OCI-LY1 (cell line): ENCODE measurements around the gene OLFML2B.

Experiments used
- H2AFZ ChIP-seq: fragments of 200-600 bp; sonication (generic), shearing (Covaris generic); 2 replicates; pipeline ENCODE4 v1.6.0; 2014; ENCODE audit warnings: antibody characterized with exemption, mild to moderate bottlenecking, low read length
- H3F3A ChIP-seq: fragments of 200-600 bp; sonication (generic), shearing (Covaris generic); 2 replicates; pipeline ENCODE4 v1.6.0; 2014; ENCODE audit warnings: mild to moderate bottlenecking, antibody characterized with exemption, low read length, moderate library complexity; ENCODE audit not compliant: insufficient read depth
- H3K27ac ChIP-seq: fragments of 200-600 bp; sonication (generic); 2 replicates; pipeline ENCODE4 v1.5.1; 2014; ENCODE audit warnings: low read length, mixed run types, mild to moderate bottlenecking, low read depth; ENCODE audit not compliant: poor library complexity, severe bottlenecking
- H3K27me3 ChIP-seq: fragments of 200-600 bp; sonication (generic); 2 replicates; pipeline ENCODE4 v1.6.0; 2014; ENCODE audit warnings: antibody characterized with exemption, mild to moderate bottlenecking, low read length, moderate library complexity; ENCODE audit not compliant: insufficient read depth
- H3K36me3 ChIP-seq: fragments of 200-600 bp; sonication (generic); 2 replicates; pipeline ENCODE4 v1.6.1; 2014; ENCODE audit warnings: mild to moderate bottlenecking, antibody characterized with exemption, low read length, moderate library complexity, mixed read lengths; ENCODE audit not compliant: insufficient read depth
- H3K4me1 ChIP-seq: fragments of 200-600 bp; sonication (generic); 2 replicates; pipeline ENCODE4 v1.5.1; 2014; ENCODE audit warnings: mild to moderate bottlenecking, low read length, moderate library complexity; ENCODE audit not compliant: insufficient read depth, severe bottlenecking
- H3K4me2 ChIP-seq: fragments of 200-600 bp; sonication (generic), shearing (Covaris generic); 2 replicates; pipeline ENCODE4 v1.6.1; 2014; ENCODE audit warnings: low read length
- H3K4me3 ChIP-seq: fragments of 200-600 bp; sonication (generic); 2 replicates; pipeline ENCODE4 v1.5.1; 2014; ENCODE audit warnings: low read length, low read depth, mild to moderate bottlenecking, mixed read lengths; ENCODE audit not compliant: poor library complexity, severe bottlenecking
- H3K79me2 ChIP-seq: fragments of 200-600 bp; shearing (Covaris generic); 2 replicates; pipeline ENCODE4 v1.6.1; 2016; ENCODE audit warnings: mixed run types, low read length, mixed read lengths; ENCODE audit not compliant: insufficient read depth
- H3K9ac ChIP-seq: fragments of 200-600 bp; sonication (generic), shearing (Covaris generic); 2 replicates; pipeline ENCODE4 v1.6.1; 2014; ENCODE audit warnings: mild to moderate bottlenecking, low read length, mixed read lengths
- H3K9me2 ChIP-seq: fragments of 200-600 bp; sonication (generic), shearing (Covaris generic); 2 replicates; pipeline ENCODE4 v1.6.1; 2014; ENCODE audit warnings: low read depth, mild to moderate bottlenecking, low read length, mixed read lengths
- H3K9me3 ChIP-seq: fragments of 200-600 bp; shearing (Covaris generic); 2 replicates; pipeline ENCODE4 v1.6.1; 2014; ENCODE audit warnings: low read length, mixed read lengths
- H4K20me1 ChIP-seq: fragments of 200-600 bp; sonication (generic), shearing (Covaris generic); 2 replicates; pipeline ENCODE4 v1.6.0; 2016; ENCODE audit warnings: mild to moderate bottlenecking, low read length; ENCODE audit not compliant: insufficient read depth
- CTCF ChIP-seq: fragments of 200-600 bp; sonication (generic), shearing (Covaris generic); IDR thresholded peaks from 2 replicates; pipeline ENCODE4 v1.5.1; 2017; ENCODE audit warnings: mild to moderate bottlenecking, antibody characterized with exemption, low read length, moderate library complexity, mixed read lengths
- EZH2 ChIP-seq: fragments of 200-600 bp; sonication (generic), shearing (Covaris generic); IDR thresholded peaks from 2 replicates; pipeline ENCODE4 v1.8.0; 2017; ENCODE audit warnings: borderline replicate concordance, mixed run types, mild to moderate bottlenecking, antibody characterized with exemption, low read length, moderate library complexity, mixed read lengths

The OLFML2B gene

GRCh38 chr1:161994175-161994668 is 29.4 kb downstream of the OLFML2B start:
- H3K9me2 ChIP-seq = no peaks in the 10 kb centered on the region
- no peaks in the 10 kb centered on the region for H3K36me3 ChIP-seq
- H3K4me1 ChIP-seq = no peaks in the 10 kb centered on the region
- no peaks in the 10 kb centered on the region for H4K20me1 ChIP-seq
- H3K9ac ChIP-seq = no peak overlapping the region
- H3K27me3 ChIP-seq = no peaks in the 10 kb centered on the region
- no peak overlapping the region for H3K27ac ChIP-seq
- no peak for TF ChIP-seq EZH2
- no peak for TF ChIP-seq CTCF
- no peak overlapping the region for H3K4me3 ChIP-seq
- H2AFZ ChIP-seq = no peak overlapping the region
- H3K79me2 ChIP-seq = no peaks in the 10 kb centered on the region
- H3K4me2 ChIP-seq = no peak overlapping the region
- no peaks in the 10 kb centered on the region for H3F3A ChIP-seq
- H3K9me3 ChIP-seq = no peaks in the 10 kb centered on the region

GRCh38 chr1:161993576-161993975 is 30.1 kb downstream of the OLFML2B start:
- Histone ChIP-seq H3K27me3 (no peaks in the 10 kb centered on the region), H3K9me2 (no peaks in the 10 kb centered on the region), H3K9me3 (no peaks in the 10 kb centered on the region), H2AFZ (no peak overlapping the region), H3K36me3 (no peaks in the 10 kb centered on the region), H3K4me1 (no peaks in the 10 kb centered on the region), H4K20me1 (no peaks in the 10 kb centered on the region), H3F3A (no peaks in the 10 kb centered on the region), H3K4me2 (no peak overlapping the region), H3K79me2 (no peaks in the 10 kb centered on the region), H3K9ac (no peak overlapping the region), H3K27ac (no peak overlapping the region), H3K4me3 (no peak overlapping the region)
- TF ChIP-seq EZH2 (no peak), CTCF (no peak)

- no peaks in the 10 kb centered on the region for H3K9me2 ChIP-seq
- no peaks in the 10 kb centered on the region for H3K79me2 ChIP-seq
- H3K4me1 ChIP-seq = no peaks in the 10 kb centered on the region
- H4K20me1 ChIP-seq = no peaks in the 10 kb centered on the region
- H3K27me3 ChIP-seq = no peaks in the 10 kb centered on the region
- no peak overlapping the region for H2AFZ ChIP-seq
- H3F3A ChIP-seq = no peaks in the 10 kb centered on the region
- H3K9me3 ChIP-seq = no peaks in the 10 kb centered on the region
- no peak for TF ChIP-seq CTCF
- TF ChIP-seq EZH2 = no peak
- no peak overlapping the region for H3K27ac ChIP-seq
- no peak overlapping the region for H3K9ac ChIP-seq
- no peaks in the 10 kb centered on the region for H3K36me3 ChIP-seq
- H3K4me3 ChIP-seq = no peak overlapping the region
- H3K4me2 ChIP-seq = no peak overlapping the region
Measured at GRCh38 chr1:161989786-161990185, 33.9 kb downstream of the OLFML2B start.
